GM23338 (cell line): Measurements from ENCODE around the gene FGF19. TPM values are rescaled to one million over a fixed set of nuclear protein-coding genes. Genes with fewer than 3 reads are reported as not detected.
A peak's percentile ranks its signal among the peaks of the same experiment; 100 is the strongest.

Experiments used
- ATAC-seq: fragments of 200-7000 bp; cut with Tn5 transposase; 3 replicates; pipeline ENCODE4 v1.9.1; 2020
- DNase-seq: peaks from one replicate; pipeline ENCODE4 v3.0.0-alpha.2; 2015; ENCODE audit warnings: low spot score
- H2AFZ ChIP-seq: fragments of 200-600 bp; sonication (generic); 2 replicates; pipeline ENCODE4 v1.8.0; 2016; ENCODE audit warnings: antibody characterized with exemption, mild to moderate bottlenecking, moderate library complexity
- H3F3A ChIP-seq: fragments of 200-600 bp; sonication (generic); replicated peaks from 2 replicates; pipeline ENCODE4 v1.8.0; 2017; ENCODE audit warnings: antibody characterized with exemption, mixed run types, low read depth
- H3K27ac ChIP-seq: fragments of 200-600 bp; sonication (generic); 2 replicates; pipeline ENCODE4 v1.6.1; 2016; ENCODE audit warnings: low read depth
- H3K27me3 ChIP-seq: fragments of 200-600 bp; sonication (generic); 2 replicates; pipeline ENCODE4 v1.8.0; 2016; ENCODE audit warnings: mild to moderate bottlenecking, mixed run types, moderate library complexity; ENCODE audit not compliant: insufficient read depth
- H3K36me3 ChIP-seq: fragments of 200-600 bp; sonication (generic); 2 replicates; pipeline ENCODE4 v1.8.0; 2016; ENCODE audit warnings: mild to moderate bottlenecking; ENCODE audit not compliant: insufficient read depth
- H3K4me1 ChIP-seq: fragments of 200-600 bp; sonication (generic); 2 replicates; pipeline ENCODE4 v1.8.0; 2016; ENCODE audit warnings: mild to moderate bottlenecking, moderate library complexity; ENCODE audit not compliant: insufficient read depth
- H3K4me2 ChIP-seq: fragments of 200-600 bp; sonication (generic); 2 replicates; pipeline ENCODE4 v1.7.1; 2017; ENCODE audit warnings: mixed run types
- H3K4me3 ChIP-seq: fragments of 200-600 bp; sonication (generic); 2 replicates; pipeline ENCODE4 v1.6.1; 2016; ENCODE audit warnings: mixed run types
- H3K79me2 ChIP-seq: fragments of 200-600 bp; sonication (generic); replicated peaks from 2 replicates; pipeline ENCODE4 v1.8.0; 2017; ENCODE audit warnings: mild to moderate bottlenecking; ENCODE audit not compliant: insufficient read depth
- H3K9me2 ChIP-seq: fragments of 200-600 bp; sonication (generic); 2 replicates; pipeline ENCODE4 v1.8.0; 2017; ENCODE audit not compliant: insufficient read depth
- H4K20me1 ChIP-seq: fragments of 200-600 bp; sonication (generic); replicated peaks from 2 replicates; pipeline ENCODE4 v1.8.0; 2017; ENCODE audit warnings: mild to moderate bottlenecking; ENCODE audit not compliant: insufficient read depth
- H3K27ac Mint-ChIP-seq: 2 replicates; pipeline ENCODE4 v1.8.0; 2020; ENCODE audit warnings: inconsistent platforms, mild to moderate bottlenecking, moderate library complexity, mixed read lengths
- H3K27me3 Mint-ChIP-seq: 3 replicates; pipeline ENCODE4 v1.8.0; 2022; ENCODE audit warnings: low read depth, mild to moderate bottlenecking, moderate library complexity, mixed read lengths, inconsistent platforms; ENCODE audit not compliant: insufficient read depth, poor library complexity
- H3K36me3 Mint-ChIP-seq: 3 replicates; pipeline ENCODE4 v1.8.0; 2021; ENCODE audit warnings: low read depth, mild to moderate bottlenecking, inconsistent platforms, moderate library complexity, mixed read lengths
- H3K4me1 Mint-ChIP-seq: 3 replicates; pipeline ENCODE4 v1.8.0; 2020; ENCODE audit warnings: mild to moderate bottlenecking, inconsistent platforms, mixed read lengths
- H3K4me3 Mint-ChIP-seq: 3 replicates; pipeline ENCODE4 v1.8.0; 2021; ENCODE audit warnings: moderate library complexity, mild to moderate bottlenecking, inconsistent platforms, mixed read lengths
- H3K9me3 Mint-ChIP-seq: 3 replicates; pipeline ENCODE4 v1.8.0; 2020; ENCODE audit warnings: moderate library complexity, mild to moderate bottlenecking, inconsistent platforms, mixed read lengths
- CTCF ChIP-seq, 2 experiments: fragments of 200-600 bp in 1 of 2; sonication (generic) in 1 of 2; conservative IDR thresholded peaks; 2 replicates each; pipeline versions ENCODE4 v1.5.1 to v1.6.1; 2016 to 2017; ENCODE audit warnings: antibody characterized with exemption in 2 of 2, low read depth in 2 of 2, mild to moderate bottlenecking in 2 of 2, moderate library complexity in 1 of 2
- ETS1 ChIP-seq: IDR thresholded peaks from 2 replicates; pipeline ENCODE4 v1.6.1; 2016; ENCODE audit warnings: antibody characterized with exemption
- EZH2 ChIP-seq: fragments of 200-600 bp; sonication (generic); IDR thresholded peaks from one replicate; pipeline ENCODE4 v1.8.0; 2017; ENCODE audit warnings: antibody characterized with exemption, mild to moderate bottlenecking, low read depth; ENCODE audit not compliant: unreplicated experiment
- NANOG ChIP-seq: IDR thresholded peaks from 2 replicates; pipeline ENCODE4 v1.6.1; 2016; ENCODE audit warnings: antibody characterized with exemption, borderline replicate concordance
- POLR2AphosphoS5 ChIP-seq: IDR thresholded peaks from 2 replicates; pipeline ENCODE4 v1.6.1; 2016; ENCODE audit warnings: antibody characterized with exemption, low read depth
- REST ChIP-seq: IDR thresholded peaks from one replicate; pipeline ENCODE4 v1.6.1; 2018; ENCODE audit warnings: antibody characterized with exemption; ENCODE audit not compliant: unreplicated experiment
- ZNF462 ChIP-seq: fragments of 250-450 bp; sonication (Bioruptor Pico); IDR thresholded peaks from 2 replicates; pipeline ENCODE4 v1.5.0; 2020; ENCODE audit warnings: mild to moderate bottlenecking, moderate library complexity
- polyA plus RNA-seq: library from polyadenylated mRNA; unstranded; fragments of >200 nt; fragmentation: Nextera tagmentation; extraction: Ambion mirVana; gene quantifications from 2 replicates; pipeline ENCODE4 v1.2.1, GENCODE V29; 2016
- total RNA-seq: library from RNA; depleted of rRNA; stranded (reverse); fragments of >200 nt; shearing (Covaris generic); gene quantifications from 2 replicates; pipeline ENCODE4 v1.2.3, GENCODE V29; 2014

The FGF19 gene
- total and polyA plus RNA-seq, 2 experiments from 2014 or later, result 21.7 to 36.1 TPM

GRCh38 chr11:69744435-69744834 is 40.6 kb upstream of the FGF19 start:
- Mint-ChIP-seq H3K4me1 (peaks cover 14% of the 10 kb centered on the region), H3K9me3 (no peaks in the 10 kb centered on the region), H3K27me3 (peaks cover 9% of the 10 kb centered on the region), H3K4me3 (no peak overlapping the region), H3K36me3 (no peaks in the 10 kb centered on the region), H3K27ac (peak overlapping the region; percentile 33; the same call in 1 of the 2 replicates)
- TF ChIP-seq POLR2AphosphoS5 (no peak), ETS1 (no peak)
- no peaks in the 10 kb centered on the region for H3K36me3 ChIP-seq
- no peaks in the 10 kb centered on the region for H3K9me2 ChIP-seq
- peak; percentile 20; the same call in 1 of the 3 replicates for ATAC-seq
- H3K4me3 ChIP-seq, result no peak overlapping the region
- no peak overlapping the region for H2AFZ ChIP-seq
- H3K4me1 ChIP-seq, result no peaks in the 10 kb centered on the region
- DNase-seq, result peak; percentile 55
- no peaks in the 10 kb centered on the region for H4K20me1 ChIP-seq
- H3K79me2 ChIP-seq, result no peaks in the 10 kb centered on the region
- H3K4me2 ChIP-seq, result no peak overlapping the region
- no peak overlapping the region for H3K27ac ChIP-seq
- H3F3A ChIP-seq, result no peaks in the 10 kb centered on the region
- H3K27me3 ChIP-seq, result no peaks in the 10 kb centered on the region

- Histone ChIP-seq H3K79me2 (no peaks in the 10 kb centered on the region), H3F3A (no peaks in the 10 kb centered on the region), H3K27me3 (no peaks in the 10 kb centered on the region), H3K4me2 (no peak overlapping the region), H3K36me3 (no peaks in the 10 kb centered on the region), H4K20me1 (no peaks in the 10 kb centered on the region), H2AFZ (no peak overlapping the region), H3K9me2 (no peaks in the 10 kb centered on the region), H3K4me1 (no peaks in the 10 kb centered on the region; the same call in 1 of the 2 replicates), H3K27ac (no peak overlapping the region), H3K4me3 (no peak overlapping the region)
- DNase-seq (no peak), ATAC-seq (no peak)
- Mint-ChIP-seq H3K36me3 (peaks cover 8% of the 10 kb centered on the region; the same call in 2 of the 3 replicates), H3K4me1 (peaks cover 7% of the 10 kb centered on the region; the same call in 2 of the 3 replicates), H3K27me3 (peaks cover 5% of the 10 kb centered on the region), H3K27ac (no peak overlapping the region), H3K4me3 (no peak overlapping the region), H3K9me3 (peaks cover 20% of the 10 kb centered on the region)
- TF ChIP-seq NANOG (no peak), ZNF462 (CRISPR knock-in tag) (no peak), EZH2 (no peak), ETS1 (no peak), POLR2AphosphoS5 (no peak), REST (no peak), CTCF (conservative IDR thresholded peaks at IDR 0.05; ENCODE audit: low read depth in 2 of 2) (no peak)
Observed at GRCh38 chr11:69734841-69735240, 31.0 kb upstream of the FGF19 start.
